ENCODE data around the gene BMP2. TPM values are rescaled to one million over a fixed set of nuclear protein-coding genes. Genes with fewer than 3 reads are reported as not detected.

BMP2 gene
- total and polyA plus RNA-seq, 2 of the 4 experiments (the other 2 are of a cell fraction), result 0.18 to 0.21 TPM

DNA sequence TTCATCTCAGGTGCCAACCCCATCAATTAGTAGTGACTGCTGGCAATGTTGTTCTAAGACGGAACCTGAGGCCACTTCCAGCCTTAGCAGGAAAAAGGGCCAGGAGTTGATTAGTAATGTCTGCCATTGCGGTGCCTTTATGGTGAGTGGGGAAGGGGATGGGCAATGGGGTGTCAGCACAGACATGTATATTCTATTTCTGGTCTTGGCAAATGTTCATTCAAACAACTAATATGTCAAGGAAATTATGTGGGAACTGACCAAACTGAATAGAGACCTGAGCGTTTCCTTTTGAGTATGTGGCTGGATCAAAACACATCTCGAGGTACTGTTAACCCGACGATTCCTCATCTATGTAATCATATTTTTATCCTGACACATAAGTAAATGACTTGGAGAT, 34.6 kb upstream of the BMP2 start:
- H2BK5ac ChIP-seq (ENCODE audit: low read depth, low read length, poor library complexity, severe bottlenecking), result no peak overlapping the region
- no peak overlapping the region for H3K18ac ChIP-seq (ENCODE audit: low read depth, low read length)
- H2AK5ac ChIP-seq (ENCODE audit: low read depth, low read length), result no peak overlapping the region
- no peak overlapping the region for H3K56ac ChIP-seq (ENCODE audit: extremely low read depth, insufficient read depth, low read length)
- H4K8ac ChIP-seq (ENCODE audit: low read depth in 2 of 2, low read length in 2 of 2), result no peak overlapping the region
- H3K9me1 ChIP-seq (ENCODE audit: insufficient read depth, low read length), result no peaks in the 10 kb centered on the region
- intact Hi-C loops (cut with micrococcal nuclease) (no loop called here), dilution Hi-C loops (cut with HindIII; ENCODE audit: low sequenced_read_pairs, unreplicated experiment) (no loop called here), in situ Hi-C loops (cut with MboI; ENCODE audit: low sequenced_read_pairs) (no loop called here)
- H3K4me3 ChIP-seq (ENCODE audit: insufficient read depth, low read depth, low read length), result no peak overlapping the region
- H3K4ac ChIP-seq (ENCODE audit: low read depth, low read length), result no peak overlapping the region
- H4K5ac ChIP-seq (ENCODE audit: low read depth, low read length), result no peak overlapping the region
- no peak overlapping the region for H3K27ac ChIP-seq (ENCODE audit: insufficient read depth, low read length)
- no peak overlapping the region for H2BK15ac ChIP-seq (ENCODE audit: low read depth, low read length)
- no peak overlapping the region for H3K4me2 ChIP-seq (ENCODE audit: low read depth, low read length)
- H3K14ac ChIP-seq (replicated peaks; ENCODE audit: low read depth, low read length), result no peak overlapping the region
- H3K79me1 ChIP-seq (ENCODE audit: low read depth in 1 of 2, low read length in 2 of 2), result no peaks in the 10 kb centered on the region
- POLR2A ChIA-PET (ENCODE audit: unreplicated experiment), result no interaction called here
- CTCF ChIA-PET, result no interaction called here
- H3K4me1 ChIP-seq (ENCODE audit: control insufficient read depth, insufficient read depth, low read length), result no peaks in the 10 kb centered on the region
- H2BK120ac ChIP-seq (ENCODE audit: low read depth, low read length), result no peak overlapping the region
- H2AFZ ChIP-seq (replicated peaks; ENCODE audit: low read length, poor library complexity), result no peak overlapping the region
- no peak overlapping the region for H2AK9ac ChIP-seq (replicated peaks; ENCODE audit: low read depth, low read length, poor library complexity)
- H2BK20ac ChIP-seq (ENCODE audit: low read depth, low read length), result no peak overlapping the region
- WGBS, 2 experiments (ENCODE audit: extremely low coverage in 2 of 2, insufficient read length in 1 of 2), result no CpG with 5 or more reads among the region's 6 CpGs
- peaks cover 3% of the 10 kb centered on the region; the same call in 1 of the 2 replicates for H3K27me3 ChIP-seq (ENCODE audit: control insufficient read depth, insufficient read depth, low read length)
- TF ChIP-seq CEBPB (IDR thresholded peaks at IDR 0.05; ENCODE audit: low read depth, low read length), result no peak
- TF ChIP-seq, protein P1, sequence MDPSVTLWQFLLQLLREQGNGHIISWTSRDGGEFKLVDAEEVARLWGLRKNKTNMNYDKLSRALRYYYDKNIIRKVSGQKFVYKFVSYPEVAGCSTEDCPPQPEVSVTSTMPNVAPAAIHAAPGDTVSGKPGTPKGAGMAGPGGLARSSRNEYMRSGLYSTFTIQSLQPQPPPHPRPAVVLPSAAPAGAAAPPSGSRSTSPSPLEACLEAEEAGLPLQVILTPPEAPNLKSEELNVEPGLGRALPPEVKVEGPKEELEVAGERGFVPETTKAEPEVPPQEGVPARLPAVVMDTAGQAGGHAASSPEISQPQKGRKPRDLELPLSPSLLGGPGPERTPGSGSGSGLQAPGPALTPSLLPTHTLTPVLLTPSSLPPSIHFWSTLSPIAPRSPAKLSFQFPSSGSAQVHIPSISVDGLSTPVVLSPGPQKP (IDR thresholded peaks at IDR 0.05; ENCODE audit: borderline replicate concordance, low read depth, low read length), result no peak
- no peak for TF ChIP-seq MAZ (IDR thresholded peaks at IDR 0.05; ENCODE audit: borderline replicate concordance, low read depth, low read length)
- TF ChIP-seq BHLHE40 (IDR thresholded peaks at IDR 0.05; ENCODE audit: low read depth, low read length), result no peak
- TF ChIP-seq MXI1 (IDR thresholded peaks at IDR 0.05; ENCODE audit: borderline replicate concordance, low read depth, low read length), result no peak
- TF ChIP-seq MAFK (IDR thresholded peaks at IDR 0.05; ENCODE audit: low read depth, low read length), result no peak
- TF ChIP-seq, protein P2, sequence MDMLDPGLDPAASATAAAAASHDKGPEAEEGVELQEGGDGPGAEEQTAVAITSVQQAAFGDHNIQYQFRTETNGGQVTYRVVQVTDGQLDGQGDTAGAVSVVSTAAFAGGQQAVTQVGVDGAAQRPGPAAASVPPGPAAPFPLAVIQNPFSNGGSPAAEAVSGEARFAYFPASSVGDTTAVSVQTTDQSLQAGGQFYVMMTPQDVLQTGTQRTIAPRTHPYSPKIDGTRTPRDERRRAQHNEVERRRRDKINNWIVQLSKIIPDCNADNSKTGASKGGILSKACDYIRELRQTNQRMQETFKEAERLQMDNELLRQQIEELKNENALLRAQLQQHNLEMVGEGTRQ (IDR thresholded peaks at IDR 0.05; ENCODE audit: low read depth, low read length), result no peak
- no peak for TF ChIP-seq SMC3 (IDR thresholded peaks at IDR 0.05; ENCODE audit: low read depth, low read length)
- TF ChIP-seq, protein P3, sequence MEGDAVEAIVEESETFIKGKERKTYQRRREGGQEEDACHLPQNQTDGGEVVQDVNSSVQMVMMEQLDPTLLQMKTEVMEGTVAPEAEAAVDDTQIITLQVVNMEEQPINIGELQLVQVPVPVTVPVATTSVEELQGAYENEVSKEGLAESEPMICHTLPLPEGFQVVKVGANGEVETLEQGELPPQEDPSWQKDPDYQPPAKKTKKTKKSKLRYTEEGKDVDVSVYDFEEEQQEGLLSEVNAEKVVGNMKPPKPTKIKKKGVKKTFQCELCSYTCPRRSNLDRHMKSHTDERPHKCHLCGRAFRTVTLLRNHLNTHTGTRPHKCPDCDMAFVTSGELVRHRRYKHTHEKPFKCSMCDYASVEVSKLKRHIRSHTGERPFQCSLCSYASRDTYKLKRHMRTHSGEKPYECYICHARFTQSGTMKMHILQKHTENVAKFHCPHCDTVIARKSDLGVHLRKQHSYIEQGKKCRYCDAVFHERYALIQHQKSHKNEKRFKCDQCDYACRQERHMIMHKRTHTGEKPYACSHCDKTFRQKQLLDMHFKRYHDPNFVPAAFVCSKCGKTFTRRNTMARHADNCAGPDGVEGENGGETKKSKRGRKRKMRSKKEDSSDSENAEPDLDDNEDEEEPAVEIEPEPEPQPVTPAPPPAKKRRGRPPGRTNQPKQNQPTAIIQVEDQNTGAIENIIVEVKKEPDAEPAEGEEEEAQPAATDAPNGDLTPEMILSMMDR (conservative IDR thresholded peaks at IDR 0.05; ENCODE audit: low read depth, low read length), result no peak
- TF ChIP-seq CHD1 (IDR thresholded peaks at IDR 0.05; ENCODE audit: low read depth, low read length), result no peak
- TF ChIP-seq RCOR1 (IDR thresholded peaks at IDR 0.05; ENCODE audit: insufficient replicate concordance, low read length), result no peak
- TF ChIP-seq RAD21 (IDR thresholded peaks at IDR 0.05; ENCODE audit: low read length), result no peak
- no peak for TF ChIP-seq POLR2A (IDR thresholded peaks at IDR 0.05; ENCODE audit: low read depth, low read length)
- no peak for TF ChIP-seq RFX5 (IDR thresholded peaks at IDR 0.05; ENCODE audit: low read depth, low read length)
- TF ChIP-seq NFE2L2 (IDR thresholded peaks at IDR 0.05; ENCODE audit: low read depth, low read length), result no peak
- no peak for TF ChIP-seq FOS (IDR thresholded peaks at IDR 0.05; ENCODE audit: low read depth, low read length)
- no peaks in the 10 kb centered on the region for H4K20me1 ChIP-seq (ENCODE audit: insufficient read depth, low read length)
- H3K9ac ChIP-seq (ENCODE audit: low read depth, low read length), result no peak overlapping the region
- H3K23ac ChIP-seq (ENCODE audit: low read depth, low read length), result no peak overlapping the region
- DNase-seq (no peak), ATAC-seq (ENCODE audit: low read depth) (no peak)
- no peak overlapping the region for H4K91ac ChIP-seq (ENCODE audit: insufficient read depth, low read depth, low read length)
- H3K36me3 ChIP-seq (ENCODE audit: control insufficient read depth, insufficient read depth, low read length), result no peaks in the 10 kb centered on the region
- no TSS peak for BruUV-seq (replicated peaks)
- no peaks in the 10 kb centered on the region for H3K9me3 ChIP-seq (ENCODE audit: control insufficient read depth, insufficient read depth, low read length)

All from IMR-90 (cell line).